Activated CD8-positive, alpha-beta T cell treated with anti-CD3 and anti-CD28 coated beads for 36 hours (primary cell): ENCODE measurements around the gene MAT1A. TPM values are rescaled to one million over a fixed set of nuclear protein-coding genes. Genes with fewer than 3 reads are reported as not detected.
"Not testable (repeated sequence)": the region's sequence is repeated elsewhere in the genome, so short reads cannot be mapped to it uniquely, and the experiment has no call there.

ENCODE experiments used
- ATAC-seq: fragments of 200-7000 bp; cut with Tn5 transposase; one replicate; pipeline ENCODE4 v1.10.0; 2021; ENCODE audit warnings: mild to moderate bottlenecking, moderate library complexity
- CTCF ChIA-PET: fragments of 350-600 bp; sonication (Branson Sonifier 250); formaldehyde crosslinking; loops from one replicate; lab custom pipeline; 2021; ENCODE audit warnings: antibody characterized with exemption; lab: Charles Lee
- POLR2A ChIA-PET: fragments of 350-600 bp; sonication (Branson Sonifier 250); formaldehyde crosslinking; loops from one replicate; lab custom pipeline; 2021; ENCODE audit warnings: antibody characterized with exemption; lab: Charles Lee
- DNase-seq: peaks from one replicate; pipeline ENCODE4 v3.0.0-alpha.2; 2020
- H3K27ac Mint-ChIP-seq: one replicate; pipeline ENCODE4 v1.8.0; 2021; ENCODE audit warnings: mild to moderate bottlenecking, mixed read lengths
- H3K27me3 Mint-ChIP-seq: one replicate; pipeline ENCODE4 v1.8.0; 2021; ENCODE audit warnings: mixed read lengths
- H3K36me3 Mint-ChIP-seq: one replicate; pipeline ENCODE4 v1.8.0; 2021; ENCODE audit warnings: low read depth, mixed read lengths
- H3K4me1 Mint-ChIP-seq: one replicate; pipeline ENCODE4 v1.8.0; 2021; ENCODE audit warnings: low read depth, mixed read lengths
- H3K4me3 Mint-ChIP-seq: one replicate; pipeline ENCODE4 v1.8.0; 2021; ENCODE audit warnings: mild to moderate bottlenecking, moderate library complexity, mixed read lengths
- H3K9me3 Mint-ChIP-seq: one replicate; pipeline ENCODE4 v1.8.0; 2021; ENCODE audit warnings: mixed read lengths
- intact Hi-C: fragments of 100-400 bp; cut with micrococcal nuclease; formaldehyde crosslinking; loops from one replicate; pipeline ENCODE4 v1.10.0; 2022
- total RNA-seq, 2 experiments: library from RNA; stranded (reverse); gene quantifications; one replicate each; pipeline ENCODE4 v1.2.3, GENCODE V29; 2021
- TF ChIP-seq, protein P1 (sequence below): fragments of 200-600 bp; IDR thresholded peaks from one replicate; pipeline ENCODE4 v1.8.0; 2022; ENCODE audit warnings: antibody characterized with exemption, mild to moderate bottlenecking

The MAT1A gene
- total RNA-seq, 2 experiments from 2014 or later: not detected

DNA sequence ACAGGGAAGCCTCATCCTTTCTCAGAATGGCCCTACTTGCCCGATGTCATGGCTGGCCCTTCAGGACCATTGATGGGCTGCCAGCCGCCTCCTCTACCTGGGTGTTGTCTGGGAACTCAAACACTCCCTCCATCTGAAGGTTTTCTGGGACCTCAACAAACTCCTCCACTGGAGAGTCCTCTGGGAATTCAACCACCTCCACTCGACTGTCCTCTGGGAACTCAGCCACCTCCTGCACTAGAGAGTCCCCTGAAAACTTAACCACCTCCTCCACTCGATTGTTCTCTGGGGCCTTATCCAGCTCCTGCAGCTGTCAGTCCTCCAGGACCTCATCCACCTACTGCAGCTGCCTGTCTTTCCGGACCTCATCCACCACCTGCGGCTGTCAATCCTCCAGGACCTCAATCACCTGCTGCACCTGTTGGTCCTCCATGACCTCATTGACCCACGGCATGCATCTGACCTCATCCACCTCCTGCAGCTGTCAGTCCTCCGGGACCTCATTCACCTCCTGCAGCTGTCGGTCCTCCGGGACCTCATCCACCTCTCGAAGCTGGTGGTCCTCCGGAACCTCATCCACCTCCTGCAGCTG lies 37.1 kb downstream of the MAT1A start:
- ChIA-PET POLR2A (no interaction called here), CTCF (interaction anchor here (1.2 kb wide), 1 partner anchor 108 kb away, joined by 7 read pairs; no protein-coding TSS in a partner anchor)
- intact Hi-C loops: no loop called here
- H3K4me1 Mint-ChIP-seq: peaks cover 6% of the 10 kb centered on the region
- TF ChIP-seq, protein P1, sequence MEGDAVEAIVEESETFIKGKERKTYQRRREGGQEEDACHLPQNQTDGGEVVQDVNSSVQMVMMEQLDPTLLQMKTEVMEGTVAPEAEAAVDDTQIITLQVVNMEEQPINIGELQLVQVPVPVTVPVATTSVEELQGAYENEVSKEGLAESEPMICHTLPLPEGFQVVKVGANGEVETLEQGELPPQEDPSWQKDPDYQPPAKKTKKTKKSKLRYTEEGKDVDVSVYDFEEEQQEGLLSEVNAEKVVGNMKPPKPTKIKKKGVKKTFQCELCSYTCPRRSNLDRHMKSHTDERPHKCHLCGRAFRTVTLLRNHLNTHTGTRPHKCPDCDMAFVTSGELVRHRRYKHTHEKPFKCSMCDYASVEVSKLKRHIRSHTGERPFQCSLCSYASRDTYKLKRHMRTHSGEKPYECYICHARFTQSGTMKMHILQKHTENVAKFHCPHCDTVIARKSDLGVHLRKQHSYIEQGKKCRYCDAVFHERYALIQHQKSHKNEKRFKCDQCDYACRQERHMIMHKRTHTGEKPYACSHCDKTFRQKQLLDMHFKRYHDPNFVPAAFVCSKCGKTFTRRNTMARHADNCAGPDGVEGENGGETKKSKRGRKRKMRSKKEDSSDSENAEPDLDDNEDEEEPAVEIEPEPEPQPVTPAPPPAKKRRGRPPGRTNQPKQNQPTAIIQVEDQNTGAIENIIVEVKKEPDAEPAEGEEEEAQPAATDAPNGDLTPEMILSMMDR: no peak
- H3K36me3 Mint-ChIP-seq: no peaks in the 10 kb centered on the region
- ATAC-seq (no peak), DNase-seq (no peak)
- no peak overlapping the region for H3K27ac Mint-ChIP-seq
- H3K27me3 Mint-ChIP-seq: peaks cover 2% of the 10 kb centered on the region
- H3K4me3 Mint-ChIP-seq: no peak overlapping the region
- H3K9me3 Mint-ChIP-seq: no peaks in the 10 kb centered on the region

DNA sequence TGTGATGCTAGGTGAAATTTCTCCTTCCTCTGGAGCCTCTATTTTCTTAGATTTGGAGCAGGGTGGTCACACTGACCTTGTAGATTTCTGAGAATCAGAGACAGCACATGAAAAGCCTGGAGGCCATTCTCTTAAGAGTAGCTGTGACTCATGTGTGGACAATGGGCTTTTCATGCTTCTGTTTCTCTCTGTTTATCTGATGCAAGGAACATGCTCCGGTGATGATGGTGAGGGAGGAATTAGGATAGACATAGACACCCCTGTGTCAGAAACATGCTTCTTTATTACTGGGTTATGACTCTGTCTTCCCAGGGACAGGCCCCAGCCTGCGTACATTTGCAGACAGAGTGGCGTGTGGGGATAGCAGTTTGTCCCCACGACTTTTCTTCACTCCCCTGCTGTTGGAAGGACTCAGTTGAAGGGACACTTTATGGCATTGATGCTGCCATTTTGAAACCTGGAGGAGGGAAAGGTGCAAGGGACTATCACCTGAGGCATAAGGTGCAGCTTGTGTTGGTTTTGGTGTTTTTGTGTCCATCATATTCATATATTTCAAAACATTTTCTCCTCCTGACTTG lies 37.7 kb downstream of the MAT1A start:
- H3K4me1 Mint-ChIP-seq, H3K36me3 Mint-ChIP-seq, DNase-seq, H3K27ac Mint-ChIP-seq, ATAC-seq, H3K9me3 Mint-ChIP-seq, H3K4me3 Mint-ChIP-seq, H3K27me3 Mint-ChIP-seq, intact Hi-C loops, POLR2A ChIA-PET: not testable (repeated sequence)
- CTCF ChIA-PET: interaction anchor here (1.2 kb wide), 1 partner anchor 107 kb away, joined by 7 read pairs; no protein-coding TSS in a partner anchor

DNA sequence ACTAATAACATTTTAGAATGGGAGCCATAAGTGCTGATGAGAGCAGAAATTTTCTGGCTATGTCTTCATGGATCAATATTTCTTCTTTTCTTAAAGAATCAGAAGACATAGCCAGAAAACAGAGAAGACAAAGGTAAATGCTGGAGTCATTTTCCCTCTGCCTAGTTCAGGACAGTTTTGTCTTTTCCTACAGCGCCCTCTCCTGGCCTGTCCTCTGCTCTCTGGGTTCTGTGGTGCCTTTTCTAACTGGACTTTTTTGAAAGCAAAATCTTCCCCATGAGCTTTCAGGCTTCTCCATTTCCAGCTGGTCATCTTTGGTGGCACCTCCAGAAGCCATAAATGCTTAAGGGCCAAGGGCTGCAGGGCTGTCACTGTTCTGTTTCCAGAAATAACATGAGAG lies 39.1 kb downstream of the MAT1A start:
- DNase-seq, H3K4me1 Mint-ChIP-seq, POLR2A ChIA-PET, H3K27me3 Mint-ChIP-seq, intact Hi-C loops, H3K9me3 Mint-ChIP-seq, H3K4me3 Mint-ChIP-seq, CTCF ChIA-PET, H3K27ac Mint-ChIP-seq, H3K36me3 Mint-ChIP-seq: not testable (repeated sequence)
- ATAC-seq: peak; percentile 64

DNA sequence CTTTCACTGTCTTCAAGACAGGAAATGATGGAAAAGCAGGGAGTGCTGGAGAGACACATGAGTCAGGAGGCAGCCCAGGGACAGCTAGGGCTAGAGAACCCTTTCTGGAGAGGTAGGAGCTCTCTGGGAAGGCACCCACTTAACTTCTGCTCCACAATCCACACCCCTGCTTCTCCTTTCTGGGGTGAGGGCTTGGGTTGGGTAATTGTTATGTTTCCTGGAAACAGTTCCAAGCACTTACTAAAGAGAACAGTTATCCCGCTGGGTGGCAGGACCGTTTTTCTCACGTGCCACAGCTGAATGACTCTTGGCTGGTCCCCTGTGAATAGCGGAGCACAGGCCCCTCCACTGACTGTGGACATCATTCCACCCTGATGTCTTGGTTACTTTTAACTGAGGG lies 39.6 kb downstream of the MAT1A start:
- H3K27me3 Mint-ChIP-seq, DNase-seq, H3K36me3 Mint-ChIP-seq, ATAC-seq, POLR2A ChIA-PET, H3K27ac Mint-ChIP-seq, CTCF ChIA-PET, H3K4me1 Mint-ChIP-seq, H3K4me3 Mint-ChIP-seq, H3K9me3 Mint-ChIP-seq, intact Hi-C loops: not testable (repeated sequence)

DNA sequence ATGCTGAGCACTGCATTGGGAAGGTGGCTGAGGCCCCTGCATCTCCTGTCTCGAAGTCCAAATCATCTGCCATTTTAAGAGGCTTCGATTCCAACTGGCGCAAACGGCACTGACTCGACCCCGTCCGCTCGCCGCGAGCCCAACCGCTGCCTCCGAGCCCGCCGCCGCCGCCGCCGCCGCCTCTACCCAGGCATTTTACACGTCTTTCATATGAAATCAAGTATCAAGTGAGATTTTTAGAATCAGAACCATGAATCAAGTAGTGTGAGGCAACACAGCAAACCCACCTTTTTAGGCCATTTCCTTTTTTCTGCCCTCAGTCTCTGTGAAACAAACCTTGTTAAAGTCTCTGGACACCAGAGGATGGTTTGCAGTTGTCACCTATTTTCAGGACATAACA lies 41.8 kb downstream of the MAT1A start:
- intact Hi-C loops, H3K36me3 Mint-ChIP-seq, POLR2A ChIA-PET: not testable (repeated sequence)

DNA sequence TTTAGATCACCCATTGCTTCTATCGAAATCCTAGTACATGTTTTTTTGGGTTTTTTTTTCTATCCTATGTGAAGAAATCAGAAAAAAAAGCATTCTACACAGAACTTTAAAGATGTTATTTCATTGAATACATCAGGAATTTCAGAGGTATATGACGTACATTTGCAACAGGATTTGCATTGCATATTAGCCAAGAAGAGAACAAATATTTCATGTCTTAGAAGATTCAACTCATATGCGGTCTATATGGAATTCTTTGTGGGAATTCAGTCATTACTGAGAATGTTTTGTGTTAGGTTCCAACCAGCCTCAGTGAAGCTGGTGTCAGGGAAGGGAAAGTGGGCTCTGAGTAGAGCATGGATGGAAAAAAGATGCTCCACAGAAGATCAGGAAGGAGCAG lies 45.1 kb downstream of the MAT1A start:
- H3K36me3 Mint-ChIP-seq, H3K9me3 Mint-ChIP-seq, H3K4me3 Mint-ChIP-seq, intact Hi-C loops, DNase-seq, POLR2A ChIA-PET, CTCF ChIA-PET, H3K27me3 Mint-ChIP-seq, H3K4me1 Mint-ChIP-seq, ATAC-seq, H3K27ac Mint-ChIP-seq: not testable (repeated sequence)

More for the DNA sequence above, 41.8 kb downstream of the MAT1A start:
- H3K27me3 Mint-ChIP-seq, H3K4me1 Mint-ChIP-seq, H3K9me3 Mint-ChIP-seq, H3K27ac Mint-ChIP-seq, ATAC-seq, H3K4me3 Mint-ChIP-seq, CTCF ChIA-PET, DNase-seq: not testable (repeated sequence)

DNA sequence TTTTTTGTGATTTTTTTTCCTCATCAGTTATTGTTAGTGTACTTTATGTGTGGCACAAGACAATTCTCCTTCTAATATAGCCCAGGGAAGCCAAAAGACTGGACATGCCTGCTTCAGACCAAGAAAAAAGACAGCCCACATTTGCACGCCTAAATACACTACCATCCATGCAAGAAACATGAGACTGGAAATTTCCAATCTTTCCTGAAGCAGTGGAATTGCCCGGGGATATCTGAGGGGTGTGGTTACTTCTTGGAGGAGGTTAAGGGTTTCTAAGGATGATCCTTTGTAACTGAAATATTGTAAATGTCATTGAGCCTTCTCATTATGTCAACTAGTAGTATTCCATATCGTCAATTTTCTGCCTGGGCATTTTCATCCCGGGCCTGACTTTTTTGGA lies 47.1 kb downstream of the MAT1A start:
- H3K4me3 Mint-ChIP-seq, intact Hi-C loops, H3K4me1 Mint-ChIP-seq, H3K9me3 Mint-ChIP-seq, CTCF ChIA-PET, DNase-seq, POLR2A ChIA-PET, H3K27me3 Mint-ChIP-seq, ATAC-seq, H3K36me3 Mint-ChIP-seq, H3K27ac Mint-ChIP-seq: not testable (repeated sequence)

DNA sequence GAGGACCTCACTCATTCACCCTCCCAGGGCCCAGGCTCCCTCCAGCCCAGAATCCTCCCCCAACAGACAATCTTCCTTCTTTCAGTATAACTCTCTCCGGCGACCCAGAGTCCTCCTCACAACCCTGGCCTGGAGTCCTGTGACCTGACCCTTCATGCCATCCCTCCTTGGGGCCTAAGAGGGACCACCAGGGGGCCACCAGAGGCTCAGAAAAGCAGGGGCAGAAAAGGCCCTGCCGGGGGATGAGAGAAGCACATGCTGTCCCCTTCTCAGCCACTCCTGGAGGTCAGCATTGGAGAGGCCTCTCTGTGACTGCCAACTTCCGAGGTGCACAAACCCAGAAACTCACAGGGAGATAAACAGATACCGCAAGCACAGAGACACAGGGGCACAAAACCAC lies 53.0 kb downstream of the MAT1A start:
- POLR2A ChIA-PET, H3K27me3 Mint-ChIP-seq, H3K36me3 Mint-ChIP-seq, H3K4me1 Mint-ChIP-seq, CTCF ChIA-PET, DNase-seq, H3K27ac Mint-ChIP-seq, intact Hi-C loops, ATAC-seq, H3K9me3 Mint-ChIP-seq, H3K4me3 Mint-ChIP-seq: not testable (repeated sequence)

DNA sequence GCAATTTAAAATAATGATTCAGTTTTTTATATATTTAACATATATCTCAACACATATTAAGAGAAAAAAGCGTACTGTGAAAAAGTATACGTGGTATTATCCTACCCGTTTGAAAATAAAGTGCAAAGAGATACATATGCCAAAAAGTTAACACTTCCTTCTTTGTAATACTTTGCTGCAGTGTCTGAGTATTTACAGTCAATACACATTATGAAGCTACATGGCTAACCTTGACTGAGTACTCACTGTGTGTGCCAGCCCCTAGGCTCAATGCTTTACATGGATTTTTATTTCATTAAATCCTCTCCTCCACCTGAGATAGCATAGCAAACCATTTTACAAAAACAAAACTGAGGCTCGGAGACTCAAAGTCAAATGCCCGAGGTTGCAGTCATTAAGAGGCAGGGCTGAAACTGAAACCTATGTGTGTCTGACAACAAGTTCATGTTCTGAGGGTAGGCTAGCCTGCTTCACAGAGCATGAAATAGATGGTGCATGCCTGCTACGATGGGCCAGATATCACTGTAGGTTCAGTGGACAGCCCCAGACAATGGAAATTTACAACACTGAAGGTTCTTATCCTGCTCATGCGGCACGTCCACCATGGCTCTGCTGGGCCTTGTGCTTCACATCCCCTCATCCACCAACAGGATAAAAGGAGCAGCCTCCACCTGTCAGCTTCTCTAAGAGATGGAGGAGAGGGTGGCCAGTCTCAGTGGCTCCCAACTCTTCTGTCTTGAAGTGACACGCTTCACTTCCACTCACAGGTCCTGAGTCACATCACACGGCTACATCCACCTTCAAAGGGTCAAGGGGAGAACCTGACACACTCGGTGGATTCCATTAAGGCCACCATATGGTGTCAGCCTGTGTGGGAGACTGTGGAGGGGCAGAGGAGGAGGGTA lies 54.9 kb downstream of the MAT1A start:
- DNase-seq, H3K4me3 Mint-ChIP-seq, H3K36me3 Mint-ChIP-seq, intact Hi-C loops, H3K4me1 Mint-ChIP-seq, CTCF ChIA-PET, H3K9me3 Mint-ChIP-seq, H3K27me3 Mint-ChIP-seq, ATAC-seq, POLR2A ChIA-PET, H3K27ac Mint-ChIP-seq: not testable (repeated sequence)

DNA sequence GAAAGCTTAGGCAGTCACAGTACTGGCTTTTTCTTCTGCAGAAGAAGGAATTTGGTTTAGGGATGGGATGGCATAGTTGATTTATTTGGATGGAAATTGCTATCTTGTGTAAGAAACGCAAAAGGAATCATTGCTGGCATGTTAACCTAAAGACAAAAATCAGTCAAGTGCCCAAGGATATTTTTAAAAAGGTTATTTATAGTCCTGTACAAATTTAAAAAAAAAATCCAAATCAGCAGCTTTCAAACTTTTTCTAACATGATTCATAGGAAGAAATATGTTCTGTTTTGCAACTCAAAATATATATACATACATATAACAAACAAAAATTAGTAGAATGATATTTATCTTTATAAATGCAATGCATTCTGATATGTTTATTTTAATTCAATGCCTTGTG lies 55.6 kb downstream of the MAT1A start:
- H3K9me3 Mint-ChIP-seq, H3K27me3 Mint-ChIP-seq: not testable (repeated sequence)

More for the DNA sequence above, 55.6 kb downstream of the MAT1A start:
- intact Hi-C loops, CTCF ChIA-PET, DNase-seq, H3K4me1 Mint-ChIP-seq, H3K36me3 Mint-ChIP-seq, H3K4me3 Mint-ChIP-seq, H3K27ac Mint-ChIP-seq, ATAC-seq, POLR2A ChIA-PET: not testable (repeated sequence)
